Fibroblast of mammary gland (primary cell): Measurements from ENCODE around the gene CTSO.

Experiments
- DNase-seq: peaks from one replicate; pipeline ENCODE4 v3.0.0-alpha.2; 2010; ENCODE audit warnings: low read depth
- H3K4me3 ChIP-seq: 2 replicates; pipeline ENCODE4 v1.5.1; 2011; ENCODE audit warnings: low read depth, mild to moderate bottlenecking, low read length, moderate library complexity; ENCODE audit not compliant: control insufficient read depth
- TF ChIP-seq, protein P1 (sequence below): conservative IDR thresholded peaks from 2 replicates; pipeline ENCODE4 v1.5.1; 2011; ENCODE audit warnings: low read depth, low read length, inconsistent platforms; ENCODE audit not compliant: control insufficient read depth, insufficient read depth

Gene CTSO

DNA sequence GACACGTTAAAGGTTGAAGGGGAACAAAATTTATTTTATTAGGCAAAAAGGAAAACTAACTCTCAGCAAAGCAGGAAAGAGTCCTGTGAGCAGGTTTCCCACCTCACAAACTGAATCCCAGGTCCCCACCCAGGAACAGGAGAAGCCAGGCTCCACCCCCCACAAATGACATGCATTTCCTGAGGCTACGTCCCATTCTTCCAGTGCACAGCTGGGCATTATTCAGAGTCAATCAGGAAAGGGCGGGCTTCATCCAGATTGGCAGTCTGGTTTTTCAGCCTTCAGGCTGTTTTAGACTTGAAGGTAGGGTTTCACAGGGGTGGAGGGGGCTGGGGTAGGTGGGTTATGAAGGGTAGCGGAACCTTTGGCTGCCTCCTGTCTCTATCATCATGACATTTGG, 75.7 kb downstream of the CTSO start:
- no peak for DNase-seq
- H3K4me3 ChIP-seq = no peak overlapping the region
- TF ChIP-seq, protein P1, sequence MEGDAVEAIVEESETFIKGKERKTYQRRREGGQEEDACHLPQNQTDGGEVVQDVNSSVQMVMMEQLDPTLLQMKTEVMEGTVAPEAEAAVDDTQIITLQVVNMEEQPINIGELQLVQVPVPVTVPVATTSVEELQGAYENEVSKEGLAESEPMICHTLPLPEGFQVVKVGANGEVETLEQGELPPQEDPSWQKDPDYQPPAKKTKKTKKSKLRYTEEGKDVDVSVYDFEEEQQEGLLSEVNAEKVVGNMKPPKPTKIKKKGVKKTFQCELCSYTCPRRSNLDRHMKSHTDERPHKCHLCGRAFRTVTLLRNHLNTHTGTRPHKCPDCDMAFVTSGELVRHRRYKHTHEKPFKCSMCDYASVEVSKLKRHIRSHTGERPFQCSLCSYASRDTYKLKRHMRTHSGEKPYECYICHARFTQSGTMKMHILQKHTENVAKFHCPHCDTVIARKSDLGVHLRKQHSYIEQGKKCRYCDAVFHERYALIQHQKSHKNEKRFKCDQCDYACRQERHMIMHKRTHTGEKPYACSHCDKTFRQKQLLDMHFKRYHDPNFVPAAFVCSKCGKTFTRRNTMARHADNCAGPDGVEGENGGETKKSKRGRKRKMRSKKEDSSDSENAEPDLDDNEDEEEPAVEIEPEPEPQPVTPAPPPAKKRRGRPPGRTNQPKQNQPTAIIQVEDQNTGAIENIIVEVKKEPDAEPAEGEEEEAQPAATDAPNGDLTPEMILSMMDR = no peak

DNA sequence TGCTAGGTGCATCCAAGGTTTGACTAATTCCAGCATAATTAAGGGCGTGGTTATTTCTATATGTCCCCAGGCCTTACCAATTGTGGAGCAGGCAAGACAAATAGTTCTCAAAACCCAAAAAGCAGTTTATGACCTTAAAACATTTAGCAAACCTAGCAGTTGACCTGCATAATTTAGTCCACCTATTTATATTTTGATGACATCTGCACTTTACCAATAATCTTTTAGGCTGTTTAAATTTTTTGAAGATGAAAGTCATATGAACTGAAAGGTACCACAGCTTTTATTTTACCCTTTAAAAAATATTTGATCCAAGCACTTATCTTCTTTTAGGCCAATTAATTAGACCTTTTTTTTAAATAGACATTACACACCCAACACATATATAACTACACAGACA, 77.8 kb downstream of the CTSO start:
- TF ChIP-seq, protein P1 = no peak
- no peak overlapping the region for H3K4me3 ChIP-seq
- DNase-seq = no peak
